Lower leg skin (tissue), 4 donors: ENCODE measurements around the gene DNMT3A. TPM values are rescaled to one million over a fixed set of nuclear protein-coding genes. Genes with fewer than 3 reads are reported as not detected.

ENCODE experiments used
- microRNA counts, 2 donors: library from miRNA; unstranded; fragments of <30 nt; microRNA quantifications; one replicate each; lab custom pipeline; 2016
- microRNA-seq, 2 donors: library from miRNA; unstranded; fragments of <30 nt; microRNA quantifications; one replicate each; pipeline ENCODE4, GENCODE V29; 2016; ENCODE audit warnings: borderline replicate concordance in 2 of 2, borderline number of aligned reads in 1 of 2
- total RNA-seq, 4 donors: library from RNA; depleted of rRNA; stranded (reverse); fragments of >200 nt; gene quantifications; one replicate each; pipeline ENCODE4 v1.1.0, GENCODE V29; 2016

DNMT3A gene
- total RNA-seq, 4 donors from 2014 or later, result 4.3 to 7.4 (median 6.9) TPM

MicroRNA genes within 50 kb of the gene (microRNA counts, 767-probe panel; counts per million panel counts)
- microRNA hsa-miR-1301 (lab: Ali Mortazavi, UCI), result 0 to 358 counts per million in 2 donors

Small RNA genes within 50 kb of the gene (microRNA-seq; reads per million reads assigned to microRNA genes)
- 50.4 to 53.7 reads per million in 2 donors for gene MIR1301

Other genes starting within 250 kb of the DNMT3A start
- gene POMC, start 173.3 kb downstream of the DNMT3A start, total RNA-seq, result 10 to 100 TPM in 1 of 4 donors, 1 to 10 TPM in 3; 3.4 to 23.3 (median 6.6) TPM